Breast epithelium (tissue), 3 donors: ENCODE results near the gene PPP6R1.

Source experiments
- POLR2AphosphoS5 ChIP-seq, 3 donors: sonication (generic); formaldehyde crosslinking; IDR thresholded peaks; one replicate each; pipeline ENCODE4 v1.6.1; 2017; ENCODE audit warnings: antibody characterized with exemption in 3 of 3
- TF ChIP-seq, protein P1 (sequence below), 3 donors: fragments of 450-650 bp; IDR thresholded peaks; one replicate each; pipeline ENCODE4 v1.5.1; 2016 to 2017; ENCODE audit warnings: antibody characterized with exemption in 3 of 3, mild to moderate bottlenecking in 3 of 3, moderate library complexity in 3 of 3

DNA sequence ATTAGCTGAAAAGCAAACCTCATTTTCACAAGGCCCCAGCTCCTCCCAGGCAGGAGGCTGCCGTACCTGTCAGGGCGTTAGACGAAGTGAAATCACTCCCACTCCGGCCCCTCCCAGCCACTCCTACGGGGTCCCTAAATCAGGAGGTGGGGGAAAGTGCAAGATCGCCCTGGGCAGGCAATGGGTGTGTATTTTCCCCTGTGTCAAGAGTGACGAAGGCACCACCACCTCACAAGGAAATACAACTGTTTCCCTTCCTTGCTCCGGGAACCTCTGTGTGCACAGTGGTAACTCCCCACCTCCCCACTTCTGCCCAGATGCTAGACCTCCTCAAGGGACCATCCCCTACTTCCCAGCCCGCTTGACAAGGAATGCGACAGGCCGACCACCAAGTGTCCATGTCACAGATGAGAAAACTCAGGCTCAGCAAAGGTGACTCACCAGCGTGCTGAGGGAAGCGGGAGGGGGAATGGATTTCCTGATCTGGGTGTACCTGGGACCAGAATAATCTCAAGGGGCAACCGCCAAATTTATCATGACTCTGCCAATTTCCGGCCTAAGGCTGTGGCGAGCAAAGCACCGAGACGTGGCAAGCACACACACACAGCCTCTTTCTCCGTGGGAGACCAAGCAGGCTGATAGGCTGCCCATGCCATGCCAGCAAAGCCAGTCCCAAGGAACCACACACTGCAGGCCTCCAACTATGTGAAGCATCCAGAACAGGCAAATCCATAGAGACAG lies 7.3 kb downstream of the PPP6R1 start:
- no peak for TF ChIP-seq POLR2AphosphoS5 (IDR thresholded peaks at IDR 0.05)
- TF ChIP-seq, protein P1, sequence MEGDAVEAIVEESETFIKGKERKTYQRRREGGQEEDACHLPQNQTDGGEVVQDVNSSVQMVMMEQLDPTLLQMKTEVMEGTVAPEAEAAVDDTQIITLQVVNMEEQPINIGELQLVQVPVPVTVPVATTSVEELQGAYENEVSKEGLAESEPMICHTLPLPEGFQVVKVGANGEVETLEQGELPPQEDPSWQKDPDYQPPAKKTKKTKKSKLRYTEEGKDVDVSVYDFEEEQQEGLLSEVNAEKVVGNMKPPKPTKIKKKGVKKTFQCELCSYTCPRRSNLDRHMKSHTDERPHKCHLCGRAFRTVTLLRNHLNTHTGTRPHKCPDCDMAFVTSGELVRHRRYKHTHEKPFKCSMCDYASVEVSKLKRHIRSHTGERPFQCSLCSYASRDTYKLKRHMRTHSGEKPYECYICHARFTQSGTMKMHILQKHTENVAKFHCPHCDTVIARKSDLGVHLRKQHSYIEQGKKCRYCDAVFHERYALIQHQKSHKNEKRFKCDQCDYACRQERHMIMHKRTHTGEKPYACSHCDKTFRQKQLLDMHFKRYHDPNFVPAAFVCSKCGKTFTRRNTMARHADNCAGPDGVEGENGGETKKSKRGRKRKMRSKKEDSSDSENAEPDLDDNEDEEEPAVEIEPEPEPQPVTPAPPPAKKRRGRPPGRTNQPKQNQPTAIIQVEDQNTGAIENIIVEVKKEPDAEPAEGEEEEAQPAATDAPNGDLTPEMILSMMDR (IDR thresholded peaks at IDR 0.05): no peak
